Skin epidermis (tissue), 12 donors: ENCODE measurements around the gene FAM3A.
A peak's percentile ranks its signal among the peaks of the same experiment; 100 is the strongest.

Experiments
- H3K27ac ChIP-seq, 21 experiments: fragments of 200-600 bp; sonication (generic) in 11 of 21; one replicate each; pipeline ENCODE4 v1.5.0; 2020; ENCODE audit warnings: mild to moderate bottlenecking in 3 of 21, inconsistent platforms in 2 of 21, moderate library complexity in 2 of 21
- H3K4me3 ChIP-seq, 7 experiments: fragments of 200-600 bp; sonication (generic) in 2 of 7; one replicate each; pipeline ENCODE4 v1.5.0; 2020; ENCODE audit warnings: inconsistent platforms in 2 of 7, mild to moderate bottlenecking in 2 of 7, moderate library complexity in 1 of 7

FAM3A gene

DNA sequence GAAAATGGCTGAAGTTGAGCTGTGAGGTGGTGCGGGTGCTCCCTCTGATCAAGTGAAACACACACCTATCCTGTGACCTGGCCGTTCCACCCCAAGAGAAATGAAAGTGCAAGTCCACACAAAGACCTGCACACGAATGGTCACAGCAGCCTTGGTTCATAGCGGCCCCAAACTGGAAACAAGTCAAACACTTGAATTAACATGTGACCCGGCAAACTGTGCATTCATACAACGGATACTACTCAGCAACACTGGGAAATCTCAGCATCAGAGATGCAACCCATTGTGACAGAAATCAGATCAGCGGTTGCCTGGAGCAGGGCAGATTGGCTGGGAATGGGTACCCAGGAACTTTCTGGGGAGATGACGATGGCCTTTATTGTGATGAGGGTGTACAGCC lies 23.0 kb upstream of the FAM3A start:
- no peak overlapping the region for H3K4me3 ChIP-seq
- no peak overlapping the region for H3K27ac ChIP-seq

GRCh38 chrX:154535892-154536291 lies 19.9 kb upstream of the FAM3A start:
- no peak overlapping the region for H3K27ac ChIP-seq
- no peak overlapping the region for H3K4me3 ChIP-seq

DNA sequence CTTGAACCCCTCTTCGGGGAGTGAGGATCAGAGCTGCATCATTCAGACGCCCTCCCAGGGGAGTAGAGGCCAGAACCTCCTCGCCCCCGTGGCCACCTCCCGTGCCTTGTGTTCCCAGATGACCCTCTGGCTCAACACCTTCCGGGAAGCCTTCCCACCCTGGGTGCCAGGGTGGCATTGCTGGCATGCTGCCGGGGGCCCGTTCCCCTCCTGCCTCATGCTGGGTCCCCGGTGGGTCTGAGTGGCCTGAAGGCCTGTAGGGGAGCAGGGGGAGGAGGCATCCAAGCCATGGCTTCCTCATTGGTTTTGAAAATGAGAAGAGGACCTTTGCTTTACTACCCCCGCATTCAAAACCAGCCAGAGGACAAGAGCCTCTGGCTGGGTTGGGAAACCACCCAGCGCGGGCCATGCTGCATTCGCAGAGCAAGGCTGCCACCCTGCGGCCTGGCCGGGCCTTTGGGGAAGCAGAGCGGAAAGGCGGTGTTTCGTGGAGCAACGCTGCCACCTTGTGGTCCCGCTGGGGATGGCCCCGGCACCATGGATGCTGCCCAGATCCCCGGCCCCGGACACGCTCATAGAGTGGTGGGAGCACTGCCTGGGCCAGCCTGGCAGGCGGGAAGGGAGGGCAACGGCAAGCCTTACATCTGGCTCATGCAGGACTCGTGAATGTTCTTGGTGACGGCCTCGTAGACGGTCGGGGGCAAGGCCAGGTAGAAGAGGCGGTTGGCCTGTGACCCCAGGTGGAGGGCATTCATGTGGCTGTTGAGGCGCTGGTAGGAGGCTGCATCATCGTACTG lies 18.7 kb upstream of the FAM3A start:
- peak overlapping the region in 2 of 21 experiments; percentile 34 to 48 for H3K27ac ChIP-seq
- H3K4me3 ChIP-seq, result no peak overlapping the region

- Histone ChIP-seq H3K27ac (no peak overlapping the region), H3K4me3 (no peak overlapping the region)
Observed at GRCh38 chrX:154532690-154533089, 16.7 kb upstream of the FAM3A start.

DNA sequence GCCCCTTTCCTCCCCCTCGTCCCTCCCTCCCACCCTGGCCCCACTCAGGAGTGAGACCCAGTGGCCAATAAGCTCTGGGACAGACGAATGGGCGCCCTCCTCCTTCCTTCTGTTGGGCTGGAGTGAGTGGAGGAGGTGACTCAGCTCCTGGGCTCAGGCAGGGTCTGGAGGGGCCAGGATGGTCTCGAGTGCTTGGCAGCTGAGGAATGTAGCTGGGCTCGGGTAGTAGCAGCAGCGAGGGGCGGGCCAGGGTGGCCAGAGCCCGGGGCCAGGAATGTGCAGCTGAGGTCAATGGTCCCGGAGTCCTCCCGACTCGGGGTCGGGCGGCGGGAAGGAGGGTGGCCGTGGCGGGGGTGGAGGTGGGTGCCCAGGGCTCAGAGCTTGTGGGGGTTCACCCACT lies 15.6 kb upstream of the FAM3A start:
- Histone ChIP-seq H3K4me3 (no peak overlapping the region), H3K27ac (no peak overlapping the region)

DNA sequence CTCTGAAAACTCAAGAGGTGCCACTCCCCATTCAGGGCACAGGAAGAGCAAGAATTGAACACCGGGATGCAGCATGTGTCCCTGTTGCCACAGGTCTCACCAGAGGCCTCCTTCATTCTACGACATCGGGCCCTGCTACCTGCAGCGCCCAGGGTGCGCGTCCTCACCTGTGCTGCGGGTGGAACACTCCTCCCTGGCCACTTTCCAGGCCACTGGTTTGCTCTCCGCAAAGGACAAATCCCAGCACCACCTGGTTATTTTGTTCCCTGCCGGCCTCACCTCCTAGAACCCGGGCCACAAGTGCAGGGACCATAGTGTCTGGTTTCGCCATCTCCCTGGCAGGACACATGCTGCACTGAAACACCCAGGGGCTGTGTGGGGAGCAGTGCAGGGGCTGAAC lies 14.3 kb upstream of the FAM3A start:
- H3K4me3 ChIP-seq, result no peak overlapping the region
- H3K27ac ChIP-seq, result no peak overlapping the region

DNA sequence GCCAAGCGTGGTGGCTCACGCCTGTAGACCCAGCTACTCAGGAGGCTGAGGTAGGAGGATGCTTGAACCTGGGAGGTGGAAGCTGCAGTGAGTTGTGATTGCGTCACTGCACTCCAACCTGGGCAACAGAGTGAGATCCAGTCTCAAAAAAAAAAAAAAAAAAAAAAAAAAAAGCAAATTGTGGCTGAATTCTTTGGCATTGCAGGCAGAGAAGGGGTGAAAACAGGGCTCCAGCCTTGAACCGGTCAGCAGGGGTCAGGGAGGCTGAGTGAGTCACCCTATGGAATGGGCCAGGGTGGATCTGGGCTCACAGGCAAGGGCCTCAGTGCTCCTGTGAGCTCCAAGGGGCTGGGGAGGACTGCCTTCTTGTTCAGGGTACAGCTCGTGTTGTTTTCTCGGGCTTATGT lies 13.2 kb upstream of the FAM3A start:
- H3K27ac ChIP-seq, result no peak overlapping the region
- no peak overlapping the region for H3K4me3 ChIP-seq

DNA sequence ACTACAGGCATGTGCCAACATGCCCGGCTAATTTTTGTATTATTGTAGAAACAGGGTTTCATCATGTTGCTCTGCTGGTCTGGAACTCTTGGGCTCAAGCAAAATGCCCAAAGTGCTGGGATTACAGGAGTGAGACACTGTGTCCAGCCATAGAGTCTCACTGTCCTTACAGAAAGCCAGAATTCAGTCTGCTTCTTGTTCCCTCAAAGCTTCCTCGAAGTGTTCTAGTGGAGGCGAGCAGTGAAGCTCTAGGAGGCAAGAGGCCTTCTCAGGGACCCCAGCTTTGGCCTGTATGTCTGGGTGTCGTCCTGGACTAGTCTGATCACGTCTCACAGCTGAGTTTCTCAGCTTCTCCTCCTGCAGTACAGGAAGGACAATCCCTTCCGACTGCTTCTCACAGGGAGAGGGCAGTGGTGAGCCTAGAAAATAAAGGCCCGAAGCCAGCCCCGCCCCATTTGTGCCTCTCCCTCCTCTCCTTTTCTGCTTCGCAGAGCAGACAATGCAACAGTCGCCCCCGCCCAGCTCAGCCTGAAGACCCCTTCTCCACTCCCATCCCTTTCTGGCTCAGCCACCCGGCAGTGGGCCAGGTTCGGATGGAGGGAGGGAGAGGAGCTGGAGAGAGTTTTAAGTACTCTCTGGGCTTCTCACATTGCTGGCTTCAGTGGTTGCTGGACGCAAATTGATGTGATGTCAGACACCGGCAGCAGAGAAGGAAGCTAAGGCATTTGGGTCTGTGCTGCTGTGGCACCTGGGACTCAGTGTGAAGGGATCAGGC lies 11.1 kb upstream of the FAM3A start:
- peak overlapping the region in 18 of 21 experiments; percentile 9 to 79 (median 70) for H3K27ac ChIP-seq

GRCh38 chrX:154525606-154526490 lies 9.8 kb upstream of the FAM3A start:
- H3K27ac ChIP-seq, result peak overlapping the region in 9 of 21 experiments; percentile 35 to 79 (median 49)
- no peak overlapping the region for H3K4me3 ChIP-seq

More for the DNA sequence above, 11.1 kb upstream of the FAM3A start:
- H3K4me3 ChIP-seq, result peak overlapping the region in 3 of 7 experiments; percentile 3 to 20 (median 12)

- H3K4me3 ChIP-seq, result no peak overlapping the region
Observed at GRCh38 chrX:154519389-154519788, 3.4 kb upstream of the FAM3A start.

DNA sequence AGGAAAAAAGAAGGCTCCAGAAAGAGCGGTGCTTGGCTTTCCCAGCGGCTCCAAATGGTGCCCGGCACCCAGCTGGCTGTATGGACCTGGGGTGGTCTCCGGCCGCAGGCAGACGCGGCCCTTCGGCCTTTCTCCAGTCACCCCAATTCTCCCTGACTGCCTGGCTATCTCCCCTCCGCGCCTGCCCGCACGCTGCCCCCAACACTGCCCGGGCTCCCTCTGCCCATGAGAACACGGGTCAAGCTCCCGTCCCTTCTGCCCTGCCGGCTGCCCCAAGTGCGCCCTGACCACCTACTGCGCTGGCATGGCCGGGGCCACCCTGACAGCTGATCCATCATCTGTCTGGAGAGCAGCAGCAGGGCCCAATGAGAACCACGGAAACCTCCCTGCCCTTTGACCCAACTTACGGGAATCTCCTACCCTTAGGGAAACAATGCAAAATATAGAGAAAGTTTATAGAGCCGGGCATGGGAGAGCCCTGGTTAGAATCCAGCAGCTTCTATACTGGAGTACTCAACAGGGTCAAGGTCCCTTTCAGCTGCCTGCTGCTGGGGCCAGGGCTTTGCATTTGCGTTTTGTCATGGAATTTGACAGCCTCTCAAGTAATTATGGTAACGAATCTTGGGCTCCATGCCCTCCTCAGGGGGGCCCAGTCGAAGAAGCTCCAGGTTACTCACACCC lies 1.2 kb upstream of the FAM3A start:
- Histone ChIP-seq H3K4me3 (peak overlapping the region in 5 of 7 experiments; percentile 39 to 69 (median 66)), H3K27ac (peak overlapping the region in 19 of 21 experiments; percentile 36 to 95 (median 76))

More at GRCh38 chrX:154519389-154519788, 3.4 kb upstream of the FAM3A start:
- no peak overlapping the region for H3K27ac ChIP-seq

- H3K4me3 ChIP-seq, result peak overlapping the region; percentile 39 to 75 (median 66)
- peak overlapping the region in 20 of 21 experiments; percentile 51 to 95 (median 76) for H3K27ac ChIP-seq
Observed at GRCh38 chrX:154516656-154517100, 646 bp upstream of the FAM3A start.

GRCh38 chrX:154515090-154515965 lies 704 bp downstream of the FAM3A start:
- peak overlapping the region; percentile 39 to 75 (median 66) for H3K4me3 ChIP-seq
- peak overlapping the region; percentile 50 to 95 (median 90) for H3K27ac ChIP-seq

GRCh38 chrX:154513716-154514115 lies 2.3 kb downstream of the FAM3A start:
- H3K27ac ChIP-seq, result no peak overlapping the region
- H3K4me3 ChIP-seq, result no peak overlapping the region

DNA sequence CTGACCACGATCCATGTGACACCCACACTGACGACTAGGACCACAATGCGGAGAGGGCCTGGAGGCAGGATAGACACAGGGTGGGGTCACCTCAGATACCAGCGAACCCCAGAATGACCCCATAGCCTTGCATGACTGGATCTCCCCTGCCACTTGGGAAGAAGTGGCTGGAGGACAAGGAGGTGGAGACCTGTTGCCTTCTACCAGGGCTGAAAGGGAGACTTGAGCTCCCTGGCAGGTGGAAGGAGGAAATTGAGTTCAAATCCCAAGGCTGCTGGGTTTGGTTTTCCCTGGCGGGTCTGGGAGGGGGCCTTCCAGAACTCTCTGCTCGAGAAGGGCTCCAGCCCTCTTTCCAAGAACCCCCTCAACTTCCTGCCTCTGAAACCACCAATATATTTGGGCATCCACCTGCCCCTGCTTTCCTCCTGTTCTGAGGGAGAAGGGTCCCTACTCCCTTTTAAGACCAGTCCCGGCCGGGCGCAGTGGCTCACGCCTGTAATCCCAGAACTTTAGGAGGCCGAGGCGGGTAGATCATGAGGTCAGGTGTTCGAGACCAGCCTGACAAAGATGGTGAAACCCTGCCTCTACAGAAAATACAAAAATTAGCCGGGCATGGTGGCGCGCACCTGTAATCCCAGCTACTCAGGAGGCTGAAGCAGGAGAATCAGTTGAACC lies 3.0 kb downstream of the FAM3A start:
- H3K27ac ChIP-seq, result no peak overlapping the region
- no peak overlapping the region for H3K4me3 ChIP-seq

- no peak overlapping the region for H3K27ac ChIP-seq
- no peak overlapping the region for H3K4me3 ChIP-seq
Observed at GRCh38 chrX:154511761-154512160, 4.3 kb downstream of the FAM3A start.

GRCh38 chrX:154509455-154509854 lies 6.6 kb downstream of the FAM3A start:
- Histone ChIP-seq H3K4me3 (no peak overlapping the region), H3K27ac (no peak overlapping the region)

GRCh38 chrX:154508384-154508745 lies 7.7 kb downstream of the FAM3A start:
- H3K4me3 ChIP-seq, result no peak overlapping the region
- H3K27ac ChIP-seq, result no peak overlapping the region
